Left colon (tissue), 2 donors: ENCODE data around the gene SFI1. TPM values are rescaled to one million over a fixed set of nuclear protein-coding genes. Genes with fewer than 3 reads are reported as not detected.
"Not testable (repeated sequence)": the region's sequence is repeated elsewhere in the genome, so short reads cannot be mapped to it uniquely, and the experiment has no call there.

ENCODE experiments used
- ATAC-seq: fragments of 200-7000 bp; cut with Tn5 transposase; one replicate; pipeline ENCODE4 v1.9.1; 2020; ENCODE audit warnings: mild to moderate bottlenecking, moderate library complexity
- DNase-seq, 2 donors: peaks; one replicate each; pipeline ENCODE4 v3.0.0-alpha.2; 2020
- intact Hi-C, 2 donors: fragments of 100-400 bp; cut with DNase I in 1 of 2; cut with micrococcal nuclease in 1 of 2; formaldehyde crosslinking; loops; one replicate each; pipeline versions ENCODE4 v1.11.2 to v1.14.0; 2022; cut with DNase I, micrococcal nuclease
- microRNA-seq, 2 donors: library from miRNA; unstranded; fragments of <30 nt; microRNA quantifications; one replicate each; pipeline versions ENCODE4 v1.1.0 to v1.2.0, GENCODE V29; 2020
- total RNA-seq, 2 donors: library from RNA; stranded (reverse); fragmentation: NEBNext Ultra II Directional; extraction: Animal tissue kit (Norgen Biotek cat#: 25700); gene quantifications; one replicate each; pipeline ENCODE4 v1.2.1, GENCODE V29; 2021
- donor health status: DM: no; HTN: no; CAD: no.
- donor health status: DM: yes; HTN: yes; CAD: no.

SFI1 gene
- total RNA-seq, 2 donors from 2014 or later = 39.9 to 40.3 TPM

GRCh38 chr22:31650391-31650790, 154.1 kb downstream of the SFI1 start:
- DNase-seq = no peak
- intact Hi-C loops = no loop called here

GRCh38 chr22:31651664-31652063, 155.3 kb downstream of the SFI1 start:
- ATAC-seq (no peak), DNase-seq (no peak)
- intact Hi-C loops = no loop called here

More at GRCh38 chr22:31650391-31650790, 154.1 kb downstream of the SFI1 start:
- no peak for ATAC-seq

- intact Hi-C loops = no loop called here
- ATAC-seq (no peak), DNase-seq (no peak)
Observed at GRCh38 chr22:31652088-31652487, 155.8 kb downstream of the SFI1 start.

- no peak for DNase-seq
- intact Hi-C loops = no loop called here
- peak; percentile 68 for ATAC-seq
Observed at GRCh38 chr22:31652911-31653684, 156.8 kb downstream of the SFI1 start.

- ATAC-seq (no peak), DNase-seq (no peak)
- intact Hi-C loops = no loop called here
Observed at GRCh38 chr22:31653944-31654343, 157.6 kb downstream of the SFI1 start.

GRCh38 chr22:31654408-31654807, 158.1 kb downstream of the SFI1 start:
- peak; percentile 26 for ATAC-seq
- intact Hi-C loops = no loop called here
- DNase-seq = no peak

GRCh38 chr22:31659246-31659645, 162.9 kb downstream of the SFI1 start:
- DNase-seq (no peak), ATAC-seq (no peak)
- intact Hi-C loops = no loop called here

GRCh38 chr22:31660860-31661341, 164.6 kb downstream of the SFI1 start:
- ATAC-seq, intact Hi-C loops: not testable (repeated sequence)

GRCh38 chr22:31661851-31662667, 165.7 kb downstream of the SFI1 start, which contains the start of gene PISD:
Gene PISD, minus strand, starts transcription at chr22:31662215. Its CDS starts 7 bp downstream, at chr22:31662208.
- ATAC-seq (peak; percentile 94), DNase-seq (peak; percentile 96 to 98)
- intact Hi-C loops = no loop called here

More at GRCh38 chr22:31660860-31661341, 164.6 kb downstream of the SFI1 start:
- DNase-seq = not testable (repeated sequence)

- no peak for DNase-seq
- intact Hi-C loops = no loop called here
- no peak for ATAC-seq
Observed at GRCh38 chr22:31662668-31663037, 166.3 kb downstream of the SFI1 start.

Small RNA genes within 50 kb of the gene (microRNA-seq; reads per million reads assigned to microRNA genes)
- gene MIR7109 = 0 reads per million in 2 donors

Other genes starting within 250 kb of the SFI1 start
- 10 to 100 TPM in 1 of 2 donors, 1 to 10 TPM in 1; 8.1 to 21.9 TPM for gene PIK3IP1, start 204.0 kb upstream of the SFI1 start, total RNA-seq
- gene PATZ1, start 150.2 kb upstream of the SFI1 start, total RNA-seq = 10 to 100 TPM; 11.0 to 15.0 TPM
- gene DRG1, start 96.9 kb upstream of the SFI1 start, total RNA-seq = 10 to 100 TPM; 29.9 to 34.5 TPM
- gene EIF4ENIF1, start 6.7 kb upstream of the SFI1 start, total RNA-seq = 10 to 100 TPM; 27.1 to 27.3 TPM
- gene PISD, start 165.7 kb downstream of the SFI1 start, total RNA-seq = 10 to 100 TPM; 32.9 to 35.5 TPM